Adipose tissue (tissue), 3 donors: ENCODE measurements around the gene INS. TPM values are rescaled to one million over a fixed set of nuclear protein-coding genes. Genes with fewer than 3 reads are reported as not detected.

Experiments used
- H3K27ac ChIP-seq: one replicate; pipeline ENCODE4 v1.5.1; 2013; ENCODE audit warnings: low read depth, low read length
- WGBS, 3 donors: extraction: QIAGEN DNeasy Blood & Tissue Kit; methylation state at CpG; one replicate each; pipeline ENCODE4 v1.1.7; 2013; 5-methylcytosine and 5-hydroxymethylcytosine counted together
- polyA plus RNA-seq, 3 donors: library from polyadenylated mRNA; stranded (reverse); fragments of 200-250 nt; gene quantifications; one replicate each; pipeline ENCODE4 v1.2.3, GENCODE V29; 2013
- donor health status: healthy with polysubstance abuse.
- donor health status: Bipolar disorder and iron deficiency.
- donor health status: healthy.

Gene INS
- polyA plus RNA-seq, 3 donors = 1.8 to 8,847 (median 2.5) TPM

GRCh38 chr11:2139123-2139521, 21.9 kb downstream of the INS start, which contains the start of gene IGF2:
Gene IGF2, minus strand, starts transcription at chr11:2139389. Its CDS starts 3,866 bp downstream, at chr11:2135523.
- WGBS, 3 donors = 0 to 3% (median 1%) methylated on average over 7 to 62 of the region's 62 CpGs
- no peak within 1 kb of the TSS for H3K27ac ChIP-seq

DNA sequence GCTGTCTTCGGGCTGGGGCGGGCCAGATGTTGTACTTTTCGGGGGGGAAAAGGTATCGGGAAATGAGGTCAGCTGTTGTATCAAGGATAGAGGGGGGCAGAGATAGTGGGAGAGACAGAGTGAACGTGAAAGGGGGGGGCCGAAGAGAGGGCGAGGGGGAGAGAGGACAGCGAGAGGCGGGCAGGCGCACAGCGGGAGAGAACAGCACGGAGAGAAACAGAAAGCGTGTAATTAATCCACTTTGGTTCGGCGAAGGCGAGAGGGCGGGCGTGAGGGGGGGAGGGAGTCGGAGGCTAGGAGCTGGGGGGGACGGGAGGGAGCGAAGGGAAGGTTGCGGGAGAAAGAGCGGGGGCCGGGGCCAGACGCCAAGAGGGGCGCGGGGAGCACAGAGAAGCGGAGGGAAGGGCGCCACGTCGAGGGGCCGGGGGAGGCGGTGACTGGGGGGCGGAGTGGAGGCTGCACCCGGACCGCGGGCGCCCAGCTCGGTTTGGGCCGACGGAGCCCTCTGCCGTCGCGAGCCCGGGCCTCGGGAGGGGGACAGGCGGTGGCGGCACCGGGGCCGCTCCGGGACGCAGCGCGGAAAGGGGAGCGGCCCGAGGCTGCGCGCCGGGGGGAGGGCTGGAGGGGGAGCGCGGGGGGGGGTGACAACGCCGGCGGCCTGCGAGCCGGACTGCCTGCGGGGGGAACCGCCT, 22.4 kb downstream of the INS start:
- no peak overlapping the region for H3K27ac ChIP-seq
- WGBS, 3 donors = 1 to 2% (median 2%) methylated on average over 35 to 67 of the region's 68 CpGs

DNA sequence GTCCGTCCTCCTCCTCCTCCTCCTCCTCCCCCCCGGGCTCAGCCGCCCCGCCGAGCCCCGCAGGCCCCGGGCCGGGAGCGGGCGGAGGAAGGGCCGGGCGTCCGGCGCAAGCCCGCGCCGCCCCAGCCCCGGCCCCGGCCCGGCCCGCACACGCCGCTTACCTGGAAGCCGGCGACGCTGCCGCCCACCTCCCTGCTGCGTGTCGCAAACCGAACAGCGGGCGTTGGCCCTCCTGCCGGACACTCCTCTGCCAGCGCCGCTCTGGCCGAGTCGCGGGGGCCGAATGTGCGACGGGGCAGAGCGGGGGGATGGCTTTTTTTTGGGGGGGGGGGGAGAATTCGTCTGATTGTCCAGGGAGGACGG, 23.0 kb downstream of the INS start:
- 0 to 1% (median 1%) methylated on average over 28 to 31 of the region's 44 CpGs for WGBS, 3 donors
- H3K27ac ChIP-seq = no peak overlapping the region

DNA sequence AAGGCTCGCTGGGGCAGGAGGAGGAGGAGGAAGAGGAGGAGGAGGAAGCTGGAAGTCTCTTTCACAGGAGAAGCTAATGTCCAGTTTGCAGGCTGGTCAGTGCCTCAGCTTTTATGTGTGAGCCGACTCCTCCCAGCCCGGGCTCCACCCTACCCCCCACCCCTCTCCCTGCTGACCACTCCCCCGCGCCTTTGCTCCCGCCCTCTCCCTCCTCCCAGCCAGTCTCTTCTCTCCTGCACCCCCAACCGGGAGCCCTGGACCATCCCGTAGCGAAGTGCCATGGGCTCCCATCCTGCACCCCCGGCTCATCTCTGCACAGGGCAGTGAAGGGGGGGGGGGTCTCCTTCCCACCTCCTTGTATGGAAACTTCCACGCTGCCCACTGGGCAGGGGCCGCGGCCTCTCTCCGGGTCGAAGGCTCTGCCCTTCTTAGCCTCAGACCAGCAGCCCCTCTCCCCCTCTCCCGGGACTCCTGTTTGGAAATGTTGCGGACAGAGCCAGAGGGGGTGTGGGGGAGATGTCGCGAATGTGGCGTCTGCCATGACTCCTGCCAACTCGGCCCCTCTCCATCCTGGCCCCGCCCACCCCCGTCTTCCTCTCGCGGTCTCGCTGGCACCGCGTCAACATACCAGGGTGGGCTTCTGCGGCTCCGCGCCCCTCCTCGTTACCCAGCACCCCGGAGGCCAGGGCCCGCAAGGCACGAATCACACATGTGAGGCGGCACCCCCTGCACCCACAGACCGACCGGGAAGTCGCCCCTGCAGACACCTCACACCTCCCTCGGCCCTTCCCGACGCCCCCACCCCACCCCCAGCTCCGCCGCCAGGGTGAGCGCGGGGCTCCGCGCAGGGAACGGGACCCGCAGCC, 23.6 kb downstream of the INS start:
- H3K27ac ChIP-seq = no peak overlapping the region

GRCh38 chr11:2136952-2137201, 24.1 kb downstream of the INS start:
- H3K27ac ChIP-seq = no peak overlapping the region
- 15 to 32% (median 19%) methylated on average over 3 to 8 of the region's 8 CpGs for WGBS, 3 donors

More for the DNA sequence above, 23.6 kb downstream of the INS start:
- 1% methylated on average over 43 to 50 of the region's 50 CpGs for WGBS, 3 donors

DNA sequence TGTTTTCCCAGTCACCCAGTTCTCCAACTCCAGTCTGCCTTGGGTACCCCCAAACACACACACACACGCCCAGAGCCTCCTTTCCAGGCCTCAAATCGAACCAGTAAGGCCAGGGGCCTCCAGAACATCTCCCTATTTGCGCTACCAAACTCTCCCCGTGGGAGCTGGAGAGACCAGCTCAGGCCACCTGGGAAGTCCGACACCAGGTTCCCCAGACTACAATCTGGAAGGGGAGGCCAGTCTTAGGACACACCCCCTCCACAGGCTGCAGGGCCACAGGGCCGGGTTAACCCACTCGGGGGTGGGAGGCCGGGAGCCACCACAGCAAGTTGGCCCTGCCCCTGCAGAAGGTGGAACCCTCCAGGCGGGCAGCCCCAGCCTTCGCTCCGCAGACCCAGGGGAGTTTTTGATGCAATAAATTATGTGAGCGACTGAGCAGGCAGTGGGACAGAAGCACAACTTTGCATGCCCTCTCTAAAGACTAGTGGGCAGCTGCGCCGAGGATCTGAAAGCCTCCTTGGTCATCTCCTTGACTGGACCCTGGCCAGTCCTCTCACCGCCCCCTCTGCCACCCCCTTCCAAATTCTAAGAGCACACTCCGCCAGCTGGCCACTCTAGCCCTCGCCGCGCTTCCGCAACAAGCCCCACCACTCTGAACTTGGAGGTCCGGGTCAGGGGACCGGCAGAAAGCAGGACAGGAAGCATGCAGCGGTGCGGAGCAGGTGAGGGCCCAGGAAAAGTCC, 24.6 kb downstream of the INS start:
- 47 to 58% (median 48%) methylated on average over 24 of the region's 24 CpGs for WGBS, 3 donors
- H3K27ac ChIP-seq = no peak overlapping the region

GRCh38 chr11:2135648-2136201, 25.3 kb downstream of the INS start:
- H3K27ac ChIP-seq = no peak overlapping the region
- WGBS, 3 donors = 78 to 85% (median 83%) methylated on average over 14 of the region's 14 CpGs

- no peak overlapping the region for H3K27ac ChIP-seq
- 68 to 87% (median 83%) methylated on average over 26 of the region's 26 CpGs for WGBS, 3 donors
Measured at GRCh38 chr11:2135018-2135569, 25.9 kb downstream of the INS start.

- no peak overlapping the region for H3K27ac ChIP-seq
- 67 to 79% (median 77%) methylated on average over 19 of the region's 19 CpGs for WGBS, 3 donors
Measured at GRCh38 chr11:2134022-2135010, 26.7 kb downstream of the INS start.

- H3K27ac ChIP-seq = no peak overlapping the region
- 43 to 63% (median 62%) methylated on average over 31 to 33 of the region's 33 CpGs for WGBS, 3 donors
Measured at GRCh38 chr11:2133241-2134021, 27.6 kb downstream of the INS start.

DNA sequence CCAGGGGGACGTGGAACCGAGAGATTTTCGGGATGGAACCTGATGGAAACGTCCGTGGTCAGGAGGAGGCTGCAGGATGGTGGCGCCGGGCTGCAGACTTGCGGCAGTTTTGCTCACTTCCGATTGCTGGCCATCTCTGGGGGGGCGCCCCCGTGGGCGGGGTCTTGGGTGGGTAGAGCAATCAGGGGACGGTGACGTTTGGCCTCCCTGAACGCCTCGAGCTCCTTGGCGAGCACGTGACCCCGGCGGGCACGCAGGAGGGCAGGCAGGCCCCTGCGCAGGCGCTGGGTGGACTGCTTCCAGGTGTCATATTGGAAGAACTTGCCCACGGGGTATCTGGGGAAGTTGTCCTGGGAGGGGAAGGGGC, 28.2 kb downstream of the INS start:
- no peak overlapping the region for H3K27ac ChIP-seq
- WGBS, 3 donors = 40 to 63% (median 59%) methylated on average over 23 to 24 of the region's 24 CpGs

GRCh38 chr11:2132246-2132645, 28.8 kb downstream of the INS start:
- no peak overlapping the region for H3K27ac ChIP-seq
- WGBS, 3 donors = 76 to 81% (median 79%) methylated on average over 6 of the region's 6 CpGs

DNA sequence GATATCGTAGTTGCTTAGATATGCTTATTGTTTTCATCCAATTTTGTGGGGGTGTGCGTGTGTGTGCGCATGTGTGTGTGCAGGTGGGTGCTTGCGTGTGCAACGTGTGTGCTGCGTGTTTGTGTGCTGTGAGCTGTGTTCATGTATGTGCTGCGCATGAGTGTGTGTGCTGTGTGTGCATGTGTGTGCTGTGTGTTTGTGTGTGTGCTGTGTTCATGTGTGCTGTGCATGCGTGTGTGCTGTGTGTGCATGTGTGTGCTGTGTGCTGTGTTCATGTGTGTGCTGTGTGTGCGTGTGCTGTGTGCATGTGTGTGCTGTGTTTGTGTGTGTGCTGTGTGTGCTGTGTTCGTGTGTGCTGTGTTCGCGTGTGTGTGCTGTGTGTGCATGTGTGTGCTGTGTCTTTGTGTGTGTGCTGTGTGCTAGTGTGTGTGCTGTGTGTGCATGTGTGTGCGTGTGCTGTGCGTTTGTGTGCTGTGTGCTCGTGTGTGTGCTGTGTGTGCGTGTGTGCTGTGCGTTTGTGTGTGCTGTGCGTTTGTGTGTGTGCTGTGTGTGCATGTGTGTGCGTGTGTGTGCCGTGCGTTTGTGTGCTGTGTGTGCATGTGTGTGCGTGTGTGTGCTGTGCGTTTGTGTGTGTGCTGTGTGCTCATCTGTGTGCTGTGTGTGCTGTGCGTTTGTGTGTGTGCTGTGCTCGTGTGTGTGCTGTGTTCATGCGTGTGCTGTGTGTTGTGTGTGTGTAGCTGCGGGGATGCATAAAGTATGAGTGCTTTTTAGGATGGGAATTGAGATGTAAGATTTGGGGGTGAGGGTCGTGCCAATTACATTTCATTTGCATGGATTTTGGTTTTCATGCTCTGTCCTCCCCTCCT, 29.4 kb downstream of the INS start:
- 86 to 88% (median 86%) methylated on average over 28 of the region's 28 CpGs for WGBS, 3 donors
- H3K27ac ChIP-seq = no peak overlapping the region

- WGBS, 3 donors = 80 to 89% (median 84%) methylated on average over 17 to 18 of the region's 18 CpGs
- H3K27ac ChIP-seq = no peak overlapping the region
Measured at GRCh38 chr11:2130881-2131352, 30.1 kb downstream of the INS start.

GRCh38 chr11:2129699-2130366, 31.2 kb downstream of the INS start:
- 76 to 91% (median 89%) methylated on average over 21 to 25 of the region's 25 CpGs for WGBS, 3 donors
- H3K27ac ChIP-seq = no peak overlapping the region
